ENCODE results near the gene ADGRD1.
A peak's percentile ranks its signal among the peaks of the same experiment; 100 is the strongest.

Gene ADGRD1

DNA sequence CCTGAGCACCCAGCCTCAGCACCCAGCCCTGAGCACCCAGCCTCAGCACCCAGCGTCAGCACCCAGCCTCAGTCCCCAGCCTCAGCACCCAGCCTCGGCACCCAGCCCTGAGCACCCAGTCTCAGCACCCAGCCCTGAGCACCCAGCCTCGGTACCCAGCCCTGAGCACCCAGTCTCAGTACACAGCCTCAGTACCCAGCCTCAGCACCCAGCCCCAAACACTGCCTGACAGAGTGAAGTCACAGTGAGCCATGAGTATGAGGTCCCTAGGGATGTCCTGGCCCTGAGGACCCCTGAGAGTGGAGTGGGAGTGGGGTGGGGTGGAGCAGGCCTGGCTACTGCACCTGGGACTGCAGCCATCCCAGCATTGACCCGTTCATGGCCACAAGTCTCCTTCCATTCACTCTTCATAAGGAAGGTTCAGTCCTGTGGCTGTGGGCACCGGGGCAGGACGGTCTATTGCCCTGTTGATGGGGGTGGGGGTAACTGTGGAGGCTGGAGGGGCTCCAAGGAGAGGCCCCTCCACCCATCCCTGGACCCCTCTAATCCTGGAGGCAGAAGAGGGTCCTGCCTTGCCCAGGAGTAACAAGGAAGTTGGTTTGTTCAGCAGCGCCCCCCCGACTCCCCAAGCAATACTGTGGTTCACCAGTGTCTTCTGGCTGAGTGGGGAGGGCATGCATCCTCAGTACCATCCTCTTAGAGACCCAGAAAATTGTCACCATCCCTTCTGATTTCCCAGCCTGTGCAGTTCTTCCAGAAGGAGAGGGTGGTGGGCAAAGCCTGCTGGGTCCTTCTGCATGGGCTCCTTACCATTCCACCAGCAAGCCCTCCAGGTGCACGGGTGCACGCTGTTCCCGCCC is 140.5 kb downstream of the ADGRD1 start:
- no peak for DNase-seq

- no peak for DNase-seq
Measured at GRCh38 chr12:131094831-131095805, 141.4 kb downstream of the ADGRD1 start.

DNA sequence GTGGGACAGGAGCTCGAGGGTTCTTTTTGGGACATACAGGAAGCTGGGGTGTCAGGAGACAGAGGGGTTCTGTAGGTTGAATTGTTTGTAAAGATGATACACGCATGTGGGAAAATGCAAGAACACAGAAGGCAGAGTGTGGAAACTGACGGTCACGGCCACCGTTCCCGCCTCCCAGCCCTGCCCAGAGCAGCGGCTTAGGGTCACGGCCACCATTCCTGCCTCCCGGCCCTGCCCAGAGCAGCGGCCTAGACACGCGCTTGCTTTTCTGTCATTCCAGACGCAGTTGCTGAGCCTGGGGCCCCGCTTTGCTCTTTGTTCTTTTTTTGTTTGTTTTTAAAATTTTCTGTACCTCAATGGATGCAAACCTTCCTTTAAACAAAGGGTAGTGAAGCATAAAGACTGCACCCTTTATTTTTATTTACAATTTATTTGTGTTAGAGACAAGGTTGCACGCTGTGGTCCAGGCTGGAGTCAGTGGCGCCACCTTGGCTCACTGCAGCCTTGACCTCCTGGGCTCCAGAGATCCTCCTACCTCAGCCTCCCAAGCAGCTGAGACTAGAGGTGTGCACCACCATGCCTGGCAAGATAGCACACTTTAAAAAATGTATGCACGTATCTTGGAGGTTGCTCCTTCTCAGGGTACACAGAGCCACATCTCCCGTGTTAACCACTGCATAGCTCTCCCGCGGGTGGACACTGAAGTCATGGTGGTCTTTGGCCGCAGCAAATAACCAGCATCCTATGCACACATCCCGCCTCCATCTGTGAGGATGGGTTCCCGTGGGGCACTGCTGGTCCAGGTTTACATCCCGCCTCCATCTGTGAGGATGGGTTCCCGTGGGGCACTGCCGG is 142.3 kb downstream of the ADGRD1 start:
- no peak for DNase-seq

DNA sequence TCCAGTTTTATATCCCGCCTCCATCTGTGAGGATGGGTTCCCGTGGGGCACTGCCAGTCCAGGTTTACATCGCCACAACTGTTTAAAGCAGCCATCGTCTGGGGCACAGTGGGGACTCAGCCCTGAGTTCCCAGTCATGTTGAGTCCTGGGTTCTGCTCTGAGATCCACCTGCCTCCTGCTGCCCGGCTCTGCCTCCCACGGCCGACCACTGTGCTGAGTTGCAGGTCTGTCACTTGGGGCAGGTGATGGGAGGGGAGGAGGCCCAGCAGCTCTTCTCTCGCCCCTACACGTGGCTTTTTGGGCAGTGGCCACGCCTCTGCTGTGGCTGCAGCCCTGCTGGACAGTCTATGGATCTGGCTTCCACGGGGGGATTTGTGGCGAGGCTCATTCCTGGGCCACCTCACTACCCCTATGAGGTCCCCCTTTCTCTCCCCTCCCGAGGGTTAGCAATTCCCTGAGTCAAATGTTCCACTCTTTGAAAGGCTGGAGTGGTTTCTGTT is 143.0 kb downstream of the ADGRD1 start:
- no peak for DNase-seq

GRCh38 chr12:131097202-131098177 is 143.8 kb downstream of the ADGRD1 start:
- DNase-seq = no peak

GRCh38 chr12:131098178-131098981 is 144.7 kb downstream of the ADGRD1 start:
- no peak for DNase-seq

DNA sequence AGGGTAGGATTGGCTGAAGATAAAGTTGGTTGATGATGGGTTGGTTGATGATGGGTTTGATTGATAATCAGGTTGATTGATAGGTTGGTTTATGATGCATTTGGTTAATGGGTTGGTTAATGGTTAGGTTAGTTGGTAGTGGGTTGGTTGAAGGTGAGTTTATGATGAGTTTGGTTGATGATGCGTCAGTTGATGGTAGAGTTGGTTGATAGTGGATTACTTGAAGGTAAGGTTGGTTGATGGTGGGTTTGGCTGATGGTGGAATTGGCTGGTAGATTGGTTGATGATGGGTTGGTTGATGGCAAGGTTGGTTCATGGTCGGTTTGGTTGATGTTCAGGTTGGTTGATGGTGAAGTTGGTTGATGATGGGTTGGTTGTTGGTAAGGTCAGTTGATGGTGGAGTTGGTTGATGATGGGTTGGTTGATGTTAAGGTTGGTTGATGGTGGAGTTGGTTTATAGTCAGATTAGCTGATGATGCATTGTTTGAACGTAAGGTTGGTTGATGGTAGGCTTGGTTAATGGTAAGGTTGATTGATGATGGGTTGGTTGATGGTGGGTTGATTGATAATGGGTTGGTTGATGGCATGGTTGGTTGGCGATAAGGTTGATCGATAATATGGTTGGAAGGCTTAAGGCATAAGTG is 146.4 kb downstream of the ADGRD1 start:
- DNase-seq = no peak

- DNase-seq = no peak
Measured at GRCh38 chr12:131101006-131101405, 147.3 kb downstream of the ADGRD1 start.

GRCh38 chr12:131101703-131102492 is 148.2 kb downstream of the ADGRD1 start:
- DNase-seq = no peak

DNA sequence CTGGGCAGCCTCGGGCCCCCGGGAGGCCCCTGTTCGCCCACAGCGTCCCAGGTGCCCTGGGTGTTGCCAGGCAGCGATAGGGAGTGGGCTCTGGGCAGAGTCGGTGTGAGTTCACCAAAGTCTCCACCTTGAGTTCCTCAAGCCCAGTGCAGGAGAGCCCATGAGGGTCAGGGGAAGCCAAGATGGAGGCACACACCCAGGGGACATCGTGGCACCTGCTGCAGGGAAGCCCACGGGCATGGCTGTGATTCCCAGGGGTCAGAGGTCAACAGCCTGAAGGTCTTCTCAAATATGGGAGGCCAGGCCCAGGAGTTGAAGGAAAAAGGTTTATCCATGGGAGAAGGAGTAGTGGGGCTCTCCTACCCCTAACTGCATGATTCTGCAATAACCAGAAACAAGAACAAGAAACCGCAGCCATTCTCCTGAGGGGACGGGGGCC is 148.8 kb downstream of the ADGRD1 start:
- DNase-seq = no peak

DNA sequence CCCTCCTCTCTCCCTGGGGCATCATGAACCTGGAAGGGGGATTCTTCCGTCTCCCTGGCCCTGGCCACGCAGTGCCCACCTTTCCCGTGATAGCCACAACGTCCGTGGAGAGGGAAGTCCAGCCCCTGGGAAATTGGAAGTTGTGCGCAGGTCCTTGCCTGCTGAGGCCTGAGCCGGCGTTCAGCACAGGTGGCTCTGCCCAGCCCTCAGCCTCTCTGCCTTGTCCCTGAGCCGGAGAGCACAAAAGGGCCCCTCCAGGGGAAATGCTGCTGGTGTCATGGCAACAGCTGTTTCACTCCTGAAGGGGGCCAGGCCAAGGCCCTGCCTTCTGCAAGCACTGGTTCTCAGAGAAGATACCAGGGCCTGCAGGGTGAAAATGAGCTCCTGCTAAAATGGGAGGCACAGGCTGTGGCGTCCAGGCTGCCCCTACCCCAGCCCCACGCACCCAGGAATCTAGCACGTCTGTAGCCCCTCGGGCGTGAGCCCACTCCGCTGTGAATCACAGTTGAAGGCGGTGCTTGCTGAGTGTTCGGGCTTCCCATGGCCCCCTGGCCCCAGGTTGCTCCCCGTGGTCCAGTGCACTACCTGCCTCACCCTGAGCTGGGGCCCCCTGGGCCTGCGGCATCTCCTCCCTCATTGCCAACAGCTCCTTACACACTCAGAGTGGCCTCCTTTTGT is 149.4 kb downstream of the ADGRD1 start:
- no peak for DNase-seq

GRCh38 chr12:131103669-131104462 is 150.2 kb downstream of the ADGRD1 start:
- DNase-seq = no peak

- DNase-seq = peak; percentile 49 to 89
Measured at GRCh38 chr12:131104463-131105350, 151.0 kb downstream of the ADGRD1 start.

GRCh38 chr12:131105351-131105735 is 151.6 kb downstream of the ADGRD1 start:
- no peak for DNase-seq

DNA sequence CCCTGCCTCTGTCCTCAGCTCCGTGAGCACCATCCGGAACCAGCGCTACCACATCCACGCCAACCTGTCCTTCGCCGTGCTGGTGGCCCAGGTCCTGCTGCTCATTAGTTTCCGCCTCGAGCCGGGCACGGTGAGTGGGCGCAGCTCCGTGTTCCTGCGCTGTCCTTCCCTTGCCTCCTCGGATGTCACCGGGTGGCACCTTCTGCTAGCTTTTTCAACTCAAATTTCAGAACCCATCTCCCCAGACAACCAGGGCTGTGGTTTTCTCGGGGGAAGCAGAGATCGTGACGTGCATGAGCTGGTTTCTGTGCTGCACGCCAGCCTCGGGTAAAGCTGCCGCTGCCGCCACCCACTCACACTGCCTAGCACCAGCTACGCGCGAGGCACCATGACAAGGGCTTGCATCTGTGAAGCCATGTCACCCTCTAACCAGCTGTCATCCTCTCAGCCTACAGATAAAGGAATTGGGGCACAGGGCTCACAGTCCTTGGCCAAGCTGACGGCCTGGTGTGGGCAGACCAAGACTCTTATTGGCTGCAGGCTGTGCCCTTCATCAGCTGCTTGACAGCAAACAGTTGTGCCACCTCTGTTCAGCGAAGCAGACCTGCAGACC is 152.1 kb downstream of the ADGRD1 start:
- DNase-seq = no peak
